Neural progenitor cell (in vitro differentiated cells): ENCODE data around the gene ZNF148. TPM values are rescaled to one million over a fixed set of nuclear protein-coding genes. Genes with fewer than 3 reads are reported as not detected.

ENCODE experiments used
- DNase-seq: peaks from one replicate; pipeline ENCODE4 v3.0.0-alpha.2; 2016; ENCODE audit warnings: low spot score
- H2AFZ ChIP-seq: fragments of 200-600 bp; sonication (generic); replicated peaks from 2 replicates; pipeline ENCODE4 v1.6.1; 2016; ENCODE audit warnings: antibody characterized with exemption
- H3F3A ChIP-seq: fragments of 200-600 bp; sonication (generic); 2 replicates; pipeline ENCODE4 v1.6.1; 2016; ENCODE audit warnings: antibody characterized with exemption, low read depth
- H3K27ac ChIP-seq: fragments of 200-600 bp; sonication (generic); 2 replicates; pipeline ENCODE4 v1.5.1; 2016; ENCODE audit warnings: mild to moderate bottlenecking
- H3K27me3 ChIP-seq: fragments of 200-600 bp; sonication (generic); 2 replicates; pipeline ENCODE4 v1.6.1; 2016; ENCODE audit warnings: mild to moderate bottlenecking, moderate library complexity
- H3K36me3 ChIP-seq: fragments of 200-600 bp; sonication (generic); 2 replicates; pipeline ENCODE4 v1.5.1; 2016
- H3K4me1 ChIP-seq: fragments of 200-600 bp; sonication (generic); 2 replicates; pipeline ENCODE4 v1.6.1; 2016; ENCODE audit warnings: mixed run types
- H3K4me2 ChIP-seq: fragments of 200-600 bp; sonication (generic); 2 replicates; pipeline ENCODE4 v1.6.1; 2016
- H3K4me3 ChIP-seq: fragments of 200-600 bp; sonication (generic); 2 replicates; pipeline ENCODE4 v1.5.1; 2016
- H3K79me2 ChIP-seq: fragments of 200-600 bp; sonication (generic); 2 replicates; pipeline ENCODE4 v1.6.1; 2016; ENCODE audit warnings: low read depth
- H3K9ac ChIP-seq: fragments of 200-600 bp; sonication (generic); 2 replicates; pipeline ENCODE4 v1.6.1; 2016
- H3K9me3 ChIP-seq: fragments of 200-600 bp; sonication (generic); 2 replicates; pipeline ENCODE4 v1.5.1; 2016; ENCODE audit warnings: low read depth
- H4K20me1 ChIP-seq: fragments of 200-600 bp; sonication (generic); 2 replicates; pipeline ENCODE4 v1.6.1; 2016; ENCODE audit warnings: low read depth
- H3K27ac Mint-ChIP-seq: 3 replicates; pipeline ENCODE4 v1.8.0; 2021; ENCODE audit warnings: mixed read lengths
- H3K27me3 Mint-ChIP-seq: 2 replicates; pipeline ENCODE4 v1.8.0; 2022; ENCODE audit warnings: low read depth, mild to moderate bottlenecking, inconsistent platforms, moderate library complexity, mixed read lengths; ENCODE audit not compliant: insufficient read depth
- H3K36me3 Mint-ChIP-seq: 3 replicates; pipeline ENCODE4 v1.8.0; 2021; ENCODE audit warnings: mixed read lengths
- H3K4me1 Mint-ChIP-seq: 3 replicates; pipeline ENCODE4 v1.8.0; 2021; ENCODE audit warnings: mixed read lengths
- H3K4me3 Mint-ChIP-seq: 3 replicates; pipeline ENCODE4 v1.8.0; 2021; ENCODE audit warnings: mild to moderate bottlenecking, moderate library complexity, mixed read lengths
- H3K9me3 Mint-ChIP-seq: 3 replicates; pipeline ENCODE4 v1.8.0; 2020; ENCODE audit warnings: mixed read lengths
- CTCF ChIP-seq: fragments of 200-600 bp; sonication (generic); IDR thresholded peaks from 2 replicates; pipeline ENCODE4 v1.5.1; 2017; ENCODE audit warnings: antibody characterized with exemption, mild to moderate bottlenecking
- EZH2 ChIP-seq: fragments of 200-600 bp; sonication (generic); IDR thresholded peaks from 2 replicates; pipeline ENCODE4 v1.6.1; 2017; ENCODE audit warnings: antibody characterized with exemption, mild to moderate bottlenecking, moderate library complexity
- EZH2phosphoT487 ChIP-seq: fragments of 200-600 bp; sonication (generic); IDR thresholded peaks from 2 replicates; pipeline ENCODE4 v1.6.1; 2017; ENCODE audit warnings: antibody characterized with exemption
- total RNA-seq: library from RNA; depleted of rRNA; stranded (reverse); fragments of >200 nt; gene quantifications from 2 replicates; pipeline ENCODE4 v1.2.3, GENCODE V29; 2015; ENCODE audit warnings: low replicate concordance

The ZNF148 gene
- total RNA-seq, 1 donor from 2014 or later = 37.1 TPM

- Histone ChIP-seq H3K9me3 (no peaks in the 10 kb centered on the region), H3K4me2 (no peak overlapping the region), H2AFZ (no peak overlapping the region), H3K36me3 (no peaks in the 10 kb centered on the region), H4K20me1 (no peaks in the 10 kb centered on the region), H3K27me3 (no peaks in the 10 kb centered on the region), H3F3A (no peaks in the 10 kb centered on the region), H3K27ac (no peak overlapping the region), H3K9ac (no peak overlapping the region), H3K4me3 (no peak overlapping the region), H3K79me2 (no peaks in the 10 kb centered on the region), H3K4me1 (peaks cover 4% of the 10 kb centered on the region)
- peaks cover 21% of the 10 kb centered on the region for H3K4me1 Mint-ChIP-seq
- no peak for DNase-seq
- H3K27me3 Mint-ChIP-seq = peaks cover 6% of the 10 kb centered on the region
- H3K9me3 Mint-ChIP-seq = peaks cover 3% of the 10 kb centered on the region
- H3K4me3 Mint-ChIP-seq = no peak overlapping the region
- H3K27ac Mint-ChIP-seq = no peak overlapping the region
- H3K36me3 Mint-ChIP-seq = no peaks in the 10 kb centered on the region
- TF ChIP-seq EZH2phosphoT487 (no peak), CTCF (no peak)
These were observed 28.7 kb upstream of the ZNF148 start for GRCh38 chr3:125403789-125404188.

DNA sequence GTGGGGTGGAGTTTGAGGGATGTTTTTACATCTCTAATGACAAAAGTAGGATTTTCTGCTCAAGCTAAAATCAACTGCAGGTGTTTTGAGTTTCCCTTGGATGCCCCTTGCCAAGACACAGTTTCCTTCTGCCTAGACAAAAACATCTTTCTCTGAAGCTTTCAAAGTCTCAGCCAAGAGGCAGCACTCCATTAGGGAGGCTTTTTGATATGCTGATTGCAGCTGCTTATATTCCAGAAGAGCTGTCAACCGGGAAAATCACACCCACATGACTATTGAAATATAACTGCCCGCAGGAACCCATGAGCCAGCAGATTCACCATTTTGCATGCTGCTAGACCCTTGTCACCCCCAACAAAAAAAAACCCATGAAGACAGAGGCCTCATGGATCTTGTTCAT is 27.5 kb upstream of the ZNF148 start:
- TF ChIP-seq CTCF (no peak), EZH2 (no peak), EZH2phosphoT487 (no peak)
- no peaks in the 10 kb centered on the region for H3K36me3 ChIP-seq
- H3K9me3 Mint-ChIP-seq = peaks cover 3% of the 10 kb centered on the region
- H3K9ac ChIP-seq = no peak overlapping the region
- H3K4me1 ChIP-seq = peaks cover 4% of the 10 kb centered on the region
- H3K27me3 Mint-ChIP-seq = peaks cover 6% of the 10 kb centered on the region
- no peak overlapping the region for H3K4me2 ChIP-seq
- H3K4me3 Mint-ChIP-seq = no peak overlapping the region
- H3K27me3 ChIP-seq = no peaks in the 10 kb centered on the region
- no peaks in the 10 kb centered on the region for H3K36me3 Mint-ChIP-seq
- H3K9me3 ChIP-seq = no peaks in the 10 kb centered on the region
- no peak overlapping the region for H2AFZ ChIP-seq
- H4K20me1 ChIP-seq = no peaks in the 10 kb centered on the region
- H3K4me3 ChIP-seq = no peak overlapping the region
- no peak overlapping the region for H3K27ac ChIP-seq
- no peaks in the 10 kb centered on the region for H3K79me2 ChIP-seq
- DNase-seq = no peak
- H3F3A ChIP-seq = no peaks in the 10 kb centered on the region
- no peak overlapping the region for H3K27ac Mint-ChIP-seq
- peaks cover 21% of the 10 kb centered on the region for H3K4me1 Mint-ChIP-seq

DNA sequence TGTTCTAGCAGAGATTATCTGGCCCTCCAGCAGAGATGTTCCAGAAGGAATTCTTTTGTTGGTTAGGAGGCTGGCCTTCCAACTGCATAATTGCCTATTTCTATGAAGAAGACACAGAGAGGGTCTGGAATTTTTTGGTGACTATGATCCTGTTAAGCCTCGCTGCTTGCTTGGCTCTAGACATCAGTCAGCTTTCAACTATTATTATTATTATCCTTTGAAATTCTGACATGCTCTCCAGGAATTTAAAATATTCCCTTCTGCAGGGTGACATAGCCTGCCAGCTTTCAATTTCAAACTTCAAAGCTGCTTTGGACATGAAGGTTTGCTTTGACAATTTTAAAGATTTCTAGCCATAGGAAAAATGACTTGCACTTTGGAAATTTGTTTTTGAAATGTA is 26.3 kb upstream of the ZNF148 start:
- no peak for TF ChIP-seq CTCF
- no peak for TF ChIP-seq EZH2
- no peak for TF ChIP-seq EZH2phosphoT487
- H3K4me3 Mint-ChIP-seq = no peak overlapping the region
- peaks cover 3% of the 10 kb centered on the region for H3K9me3 Mint-ChIP-seq
- Histone ChIP-seq H3K27me3 (no peaks in the 10 kb centered on the region), H3F3A (no peaks in the 10 kb centered on the region), H3K36me3 (no peaks in the 10 kb centered on the region), H3K9ac (no peak overlapping the region), H3K4me3 (no peak overlapping the region), H4K20me1 (no peaks in the 10 kb centered on the region), H2AFZ (no peak overlapping the region), H3K9me3 (no peaks in the 10 kb centered on the region), H3K4me2 (no peak overlapping the region), H3K27ac (no peak overlapping the region), H3K79me2 (no peaks in the 10 kb centered on the region), H3K4me1 (peaks cover 4% of the 10 kb centered on the region)
- DNase-seq = no peak
- no peak overlapping the region for H3K27ac Mint-ChIP-seq
- peaks cover 1% of the 10 kb centered on the region for H3K36me3 Mint-ChIP-seq
- H3K27me3 Mint-ChIP-seq = peaks cover 9% of the 10 kb centered on the region
- peaks cover 21% of the 10 kb centered on the region for H3K4me1 Mint-ChIP-seq

GRCh38 chr3:125398952-125399351 is 23.8 kb upstream of the ZNF148 start:
- H3K4me3 ChIP-seq = no peak overlapping the region
- TF ChIP-seq EZH2 (no peak), CTCF (no peak), EZH2phosphoT487 (no peak)
- Mint-ChIP-seq H3K4me1 (peaks cover 21% of the 10 kb centered on the region), H3K36me3 (peaks cover 1% of the 10 kb centered on the region), H3K4me3 (no peak overlapping the region), H3K9me3 (no peaks in the 10 kb centered on the region), H3K27ac (no peak overlapping the region), H3K27me3 (peaks cover 4% of the 10 kb centered on the region)
- peaks cover 4% of the 10 kb centered on the region for H3K4me1 ChIP-seq
- H3K27ac ChIP-seq = no peak overlapping the region
- H3K36me3 ChIP-seq = no peaks in the 10 kb centered on the region
- H3F3A ChIP-seq = no peaks in the 10 kb centered on the region
- H3K9ac ChIP-seq = no peak overlapping the region
- no peaks in the 10 kb centered on the region for H4K20me1 ChIP-seq
- no peaks in the 10 kb centered on the region for H3K27me3 ChIP-seq
- H3K79me2 ChIP-seq = no peaks in the 10 kb centered on the region
- DNase-seq = no peak
- no peak overlapping the region for H3K4me2 ChIP-seq
- no peaks in the 10 kb centered on the region for H3K9me3 ChIP-seq
- H2AFZ ChIP-seq = no peak overlapping the region
